ENCODE measurements around the gene SARDH. TPM values are rescaled to one million over a fixed set of nuclear protein-coding genes. Genes with fewer than 3 reads are reported as not detected.

The SARDH gene
- total RNA-seq, 2 experiments from 2014 or later, result 2.3 to 2.7 TPM

GRCh38 chr9:133701981-133702797, 36.0 kb downstream of the SARDH start:
- Mint-ChIP-seq H3K36me3 (no peaks in the 10 kb centered on the region), H3K27ac (peak overlapping the region; percentile 92), H3K4me3 (peak overlapping the region; percentile 76), H3K4me1 (peaks cover 29% of the 10 kb centered on the region), H3K27me3 (no peaks in the 10 kb centered on the region), H3K9me3 (no peaks in the 10 kb centered on the region)
- DNase-seq, result peak; percentile 68

GRCh38 chr9:133701321-133701980, 36.7 kb downstream of the SARDH start:
- H3K4me1 Mint-ChIP-seq, result peaks cover 32% of the 10 kb centered on the region
- H3K36me3 Mint-ChIP-seq, result no peaks in the 10 kb centered on the region
- H3K27me3 Mint-ChIP-seq, result no peaks in the 10 kb centered on the region
- H3K9me3 Mint-ChIP-seq, result no peaks in the 10 kb centered on the region
- peak overlapping the region; percentile 76 for H3K4me3 Mint-ChIP-seq
- H3K27ac Mint-ChIP-seq, result peak overlapping the region; percentile 92
- DNase-seq, result peak; percentile 59

GRCh38 chr9:133700819-133701320, 37.3 kb downstream of the SARDH start:
- Mint-ChIP-seq H3K4me1 (peaks cover 32% of the 10 kb centered on the region), H3K36me3 (no peaks in the 10 kb centered on the region), H3K4me3 (peak overlapping the region; percentile 76), H3K9me3 (no peaks in the 10 kb centered on the region), H3K27me3 (no peaks in the 10 kb centered on the region), H3K27ac (peak overlapping the region; percentile 92)
- DNase-seq, result no peak

GRCh38 chr9:133699546-133699945, 38.6 kb downstream of the SARDH start:
- Mint-ChIP-seq H3K9me3 (no peaks in the 10 kb centered on the region), H3K27me3 (no peaks in the 10 kb centered on the region), H3K27ac (no peak overlapping the region), H3K4me3 (no peak overlapping the region), H3K36me3 (no peaks in the 10 kb centered on the region), H3K4me1 (peaks cover 32% of the 10 kb centered on the region)
- DNase-seq, result no peak

- DNase-seq, result no peak
- H3K36me3 Mint-ChIP-seq, result no peaks in the 10 kb centered on the region
- H3K4me3 Mint-ChIP-seq, result no peak overlapping the region
- H3K27me3 Mint-ChIP-seq, result no peaks in the 10 kb centered on the region
- peaks cover 23% of the 10 kb centered on the region for H3K4me1 Mint-ChIP-seq
- H3K27ac Mint-ChIP-seq, result no peak overlapping the region
- H3K9me3 Mint-ChIP-seq, result no peaks in the 10 kb centered on the region
These were observed 42.1 kb downstream of the SARDH start for GRCh38 chr9:133696071-133696472.

- no peaks in the 10 kb centered on the region for H3K36me3 Mint-ChIP-seq
- no peak overlapping the region for H3K4me3 Mint-ChIP-seq
- H3K4me1 Mint-ChIP-seq, result peaks cover 15% of the 10 kb centered on the region
- no peak for DNase-seq
- H3K27me3 Mint-ChIP-seq, result no peaks in the 10 kb centered on the region
- H3K9me3 Mint-ChIP-seq, result no peaks in the 10 kb centered on the region
- no peak overlapping the region for H3K27ac Mint-ChIP-seq
These were observed 43.5 kb downstream of the SARDH start for GRCh38 chr9:133694686-133695085.

GRCh38 chr9:133693703-133694529, 44.2 kb downstream of the SARDH start:
- H3K27me3 Mint-ChIP-seq, result no peaks in the 10 kb centered on the region

GRCh38 chr9:133693116-133693515, 45.0 kb downstream of the SARDH start:
- no peak overlapping the region for H3K4me3 Mint-ChIP-seq
- no peak overlapping the region for H3K27ac Mint-ChIP-seq
- no peaks in the 10 kb centered on the region for H3K36me3 Mint-ChIP-seq
- H3K9me3 Mint-ChIP-seq, result no peaks in the 10 kb centered on the region
- H3K27me3 Mint-ChIP-seq, result no peaks in the 10 kb centered on the region
- peaks cover 12% of the 10 kb centered on the region for H3K4me1 Mint-ChIP-seq
- DNase-seq, result no peak

More at GRCh38 chr9:133693703-133694529, 44.2 kb downstream of the SARDH start:
- no peaks in the 10 kb centered on the region for H3K36me3 Mint-ChIP-seq
- DNase-seq, result no peak
- peaks cover 15% of the 10 kb centered on the region for H3K4me1 Mint-ChIP-seq
- H3K4me3 Mint-ChIP-seq, result no peak overlapping the region
- H3K27ac Mint-ChIP-seq, result no peak overlapping the region
- no peaks in the 10 kb centered on the region for H3K9me3 Mint-ChIP-seq

- DNase-seq, result no peak
- no peak overlapping the region for H3K27ac Mint-ChIP-seq
- H3K27me3 Mint-ChIP-seq, result no peaks in the 10 kb centered on the region
- no peak overlapping the region for H3K4me3 Mint-ChIP-seq
- no peaks in the 10 kb centered on the region for H3K36me3 Mint-ChIP-seq
- peaks cover 10% of the 10 kb centered on the region for H3K4me1 Mint-ChIP-seq
- no peaks in the 10 kb centered on the region for H3K9me3 Mint-ChIP-seq
These were observed 45.7 kb downstream of the SARDH start for GRCh38 chr9:133692364-133692985.

- no peaks in the 10 kb centered on the region for H3K9me3 Mint-ChIP-seq
- DNase-seq, result peak; percentile 46
- no peak overlapping the region for H3K4me3 Mint-ChIP-seq
- no peaks in the 10 kb centered on the region for H3K27me3 Mint-ChIP-seq
- no peaks in the 10 kb centered on the region for H3K36me3 Mint-ChIP-seq
- peaks cover 10% of the 10 kb centered on the region for H3K4me1 Mint-ChIP-seq
- H3K27ac Mint-ChIP-seq, result no peak overlapping the region
These were observed 46.4 kb downstream of the SARDH start for GRCh38 chr9:133691626-133692363.

- H3K27me3 Mint-ChIP-seq, result no peaks in the 10 kb centered on the region
- no peak overlapping the region for H3K4me3 Mint-ChIP-seq
- peaks cover 5% of the 10 kb centered on the region for H3K4me1 Mint-ChIP-seq
- H3K36me3 Mint-ChIP-seq, result no peaks in the 10 kb centered on the region
- DNase-seq, result no peak
- no peaks in the 10 kb centered on the region for H3K9me3 Mint-ChIP-seq
- no peak overlapping the region for H3K27ac Mint-ChIP-seq
These were observed 47.0 kb downstream of the SARDH start for GRCh38 chr9:133691191-133691590.

GRCh38 chr9:133690081-133690561, 48.0 kb downstream of the SARDH start:
- peaks cover 5% of the 10 kb centered on the region for H3K4me1 Mint-ChIP-seq
- no peak overlapping the region for H3K4me3 Mint-ChIP-seq
- H3K36me3 Mint-ChIP-seq, result no peaks in the 10 kb centered on the region
- H3K27me3 Mint-ChIP-seq, result no peaks in the 10 kb centered on the region
- H3K27ac Mint-ChIP-seq, result no peak overlapping the region
- no peaks in the 10 kb centered on the region for H3K9me3 Mint-ChIP-seq
- no peak for DNase-seq

GRCh38 chr9:133689151-133689763, 48.9 kb downstream of the SARDH start:
- H3K36me3 Mint-ChIP-seq, result no peaks in the 10 kb centered on the region
- no peaks in the 10 kb centered on the region for H3K27me3 Mint-ChIP-seq
- no peaks in the 10 kb centered on the region for H3K9me3 Mint-ChIP-seq
- H3K4me1 Mint-ChIP-seq, result peaks cover 6% of the 10 kb centered on the region
- no peak overlapping the region for H3K4me3 Mint-ChIP-seq
- no peak for DNase-seq
- H3K27ac Mint-ChIP-seq, result no peak overlapping the region

All from activated naive CD8-positive, alpha-beta T cell treated with anti-CD3 and anti-CD28 coated beads for 36 hours (primary cell).